Central memory CD8-positive, alpha-beta T cell (primary cell): ENCODE results near the gene ADIPOR2.
"Not testable (repeated sequence)": the region's sequence is repeated elsewhere in the genome, so short reads cannot be mapped to it uniquely, and the experiment has no call there.

ENCODE experiments used
- ATAC-seq: fragments of 150-1000 bp; cut with Tn5 transposase; replicated peaks from 2 replicates; pipeline ENCODE4 v1.10.0; 2022; ENCODE audit warnings: mild to moderate bottlenecking, moderate FRiP score, moderate number of reproducible peaks; ENCODE audit not compliant: poor library complexity, severe bottlenecking; ENCODE audit errors: extremely low read depth
- DNase-seq, 2 donors: peaks; one replicate each; pipeline ENCODE4 v3.0.0; 2021; ENCODE audit warnings: low spot score in 2 of 2
- H3K27ac Mint-ChIP-seq: one replicate; pipeline ENCODE4 v1.8.0; 2022; ENCODE audit warnings: low read depth, mild to moderate bottlenecking, moderate library complexity, mixed read lengths
- H3K27me3 Mint-ChIP-seq: one replicate; pipeline ENCODE4 v1.8.0; 2022; ENCODE audit warnings: mixed read lengths
- H3K36me3 Mint-ChIP-seq: one replicate; pipeline ENCODE4 v1.8.0; 2022; ENCODE audit warnings: mild to moderate bottlenecking, moderate library complexity, mixed read lengths; ENCODE audit not compliant: insufficient read depth
- H3K4me1 Mint-ChIP-seq: one replicate; pipeline ENCODE4 v1.8.0; 2022; ENCODE audit warnings: mixed read lengths
- H3K4me3 Mint-ChIP-seq: one replicate; pipeline ENCODE4 v1.8.0; 2022; ENCODE audit warnings: mild to moderate bottlenecking, moderate library complexity, mixed read lengths
- H3K9me3 Mint-ChIP-seq: one replicate; pipeline ENCODE4 v1.8.0; 2022; ENCODE audit warnings: mixed read lengths

The ADIPOR2 gene

DNA sequence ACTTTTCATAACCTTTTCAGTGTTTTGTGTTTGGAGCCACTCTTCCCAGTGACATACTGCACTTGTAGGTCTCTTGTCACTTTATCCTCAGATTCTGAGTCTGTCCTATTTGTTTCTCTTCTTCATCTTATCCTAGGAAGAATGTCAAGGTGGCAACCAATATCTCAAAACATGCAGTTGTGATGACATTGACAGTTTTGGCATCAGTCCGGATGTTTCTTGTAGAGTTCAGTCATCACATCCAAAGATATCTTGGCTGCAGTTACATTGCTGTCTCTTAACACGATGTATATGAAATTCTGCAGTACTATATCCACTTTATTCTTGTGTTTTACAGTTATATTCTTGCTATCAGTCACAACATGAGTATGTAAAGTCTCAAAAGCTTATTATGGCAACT, 6.4 kb downstream of the ADIPOR2 start:
- peaks cover 5% of the 10 kb centered on the region for H3K36me3 Mint-ChIP-seq
- peaks cover 52% of the 10 kb centered on the region for H3K4me1 Mint-ChIP-seq
- no peaks in the 10 kb centered on the region for H3K9me3 Mint-ChIP-seq
- DNase-seq (no peak), ATAC-seq (no peak)
- H3K27me3 Mint-ChIP-seq, result no peaks in the 10 kb centered on the region
- H3K4me3 Mint-ChIP-seq, result no peak overlapping the region
- H3K27ac Mint-ChIP-seq, result no peak overlapping the region

DNA sequence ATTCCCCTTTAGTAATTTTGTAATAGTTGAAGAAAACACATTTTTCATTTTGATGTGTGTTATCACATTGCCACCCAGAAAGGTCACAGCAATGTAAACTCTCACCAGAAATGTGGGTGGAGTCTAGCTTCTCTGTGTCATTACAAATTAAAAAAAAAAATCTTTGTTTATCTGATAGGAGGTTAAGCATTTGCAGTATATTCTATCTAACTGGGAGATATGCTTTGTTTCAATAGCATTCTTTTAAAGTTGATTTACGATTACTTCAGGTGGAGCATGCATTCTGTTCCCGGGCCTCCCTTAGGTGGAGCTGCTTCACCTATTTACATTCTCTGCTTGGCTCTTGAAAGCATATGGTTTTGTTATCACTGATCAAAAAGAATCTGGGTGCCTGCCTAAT, 7.8 kb downstream of the ADIPOR2 start:
- H3K4me3 Mint-ChIP-seq, result no peak overlapping the region
- H3K4me1 Mint-ChIP-seq, result peaks cover 61% of the 10 kb centered on the region
- peaks cover 3% of the 10 kb centered on the region for H3K36me3 Mint-ChIP-seq
- DNase-seq (no peak), ATAC-seq (no peak)
- no peak overlapping the region for H3K27ac Mint-ChIP-seq
- no peaks in the 10 kb centered on the region for H3K9me3 Mint-ChIP-seq
- H3K27me3 Mint-ChIP-seq, result no peaks in the 10 kb centered on the region

DNA sequence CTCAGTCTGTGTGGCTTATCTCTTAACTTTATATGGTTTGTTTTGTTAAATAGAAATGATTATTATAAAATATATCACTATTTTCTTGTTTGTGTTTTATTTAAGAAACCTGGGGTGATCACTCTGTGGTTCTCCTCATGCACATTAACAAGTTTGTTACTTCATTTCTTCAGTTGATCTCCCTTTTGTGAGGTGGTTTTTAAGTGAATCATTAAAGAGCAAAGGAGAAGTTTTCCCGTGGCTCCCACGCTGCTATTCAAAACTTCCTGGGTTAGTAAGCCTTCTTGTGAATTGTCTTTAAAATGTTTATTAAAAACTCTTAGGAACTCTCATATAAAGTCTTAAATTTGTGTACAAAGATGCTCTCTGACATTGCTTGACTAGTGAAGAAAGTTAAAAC, 11.8 kb downstream of the ADIPOR2 start:
- no peaks in the 10 kb centered on the region for H3K9me3 Mint-ChIP-seq
- H3K27ac Mint-ChIP-seq, result no peak overlapping the region

DNA sequence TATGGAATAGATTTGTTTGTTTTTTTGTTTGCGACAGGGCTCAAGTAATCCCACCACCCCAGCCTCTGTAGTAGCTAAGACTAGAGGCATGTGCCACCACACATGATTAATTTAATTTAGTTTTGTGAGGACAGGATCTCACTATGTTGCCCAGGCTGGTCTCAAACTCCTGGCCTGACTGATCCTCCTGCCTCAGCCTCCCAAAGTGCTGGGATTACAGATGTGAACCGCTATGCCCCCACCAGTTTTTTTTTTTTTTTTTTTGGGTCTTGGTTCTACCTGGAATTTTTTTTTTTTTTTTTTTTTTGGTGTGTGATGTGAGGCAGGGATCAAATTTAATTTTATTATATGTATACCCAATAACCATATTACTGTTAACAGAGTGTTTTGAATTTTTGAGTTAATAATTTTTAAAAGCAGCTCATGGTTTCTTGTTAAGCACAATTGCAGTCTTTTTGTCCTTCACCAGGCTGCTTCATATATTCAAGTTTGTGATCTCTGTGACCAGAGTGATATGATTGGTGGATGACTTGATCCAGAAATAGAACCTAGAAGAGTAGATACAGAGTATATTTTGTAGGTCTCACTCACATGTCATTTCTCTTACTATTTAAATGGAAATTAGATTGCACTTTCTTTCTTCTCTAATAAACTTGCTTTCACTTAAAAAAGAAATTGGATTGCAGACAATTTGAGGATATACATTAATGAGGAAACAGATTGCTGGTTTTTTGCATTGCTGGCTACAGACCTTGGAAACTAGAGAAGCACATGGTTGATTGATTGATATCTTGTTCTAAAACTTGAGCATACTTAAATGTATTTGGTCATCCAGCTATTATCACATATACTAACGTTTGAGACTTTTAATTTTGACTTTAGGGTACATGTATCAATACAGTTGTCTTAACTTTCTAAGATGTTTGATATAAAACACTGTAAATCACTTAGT, 13.2 kb downstream of the ADIPOR2 start:
- ATAC-seq, result no peak
- Mint-ChIP-seq H3K9me3 (no peaks in the 10 kb centered on the region), H3K36me3 (no peaks in the 10 kb centered on the region), H3K4me3 (no peak overlapping the region), H3K27me3 (no peaks in the 10 kb centered on the region), H3K4me1 (peaks cover 50% of the 10 kb centered on the region), H3K27ac (peak overlapping the region; percentile 22)
- DNase-seq, result no peak

More for the DNA sequence above, 11.8 kb downstream of the ADIPOR2 start:
- Mint-ChIP-seq H3K36me3 (no peaks in the 10 kb centered on the region), H3K27me3 (no peaks in the 10 kb centered on the region), H3K4me3 (no peak overlapping the region), H3K4me1 (peaks cover 57% of the 10 kb centered on the region)
- DNase-seq (no peak), ATAC-seq (no peak)

DNA sequence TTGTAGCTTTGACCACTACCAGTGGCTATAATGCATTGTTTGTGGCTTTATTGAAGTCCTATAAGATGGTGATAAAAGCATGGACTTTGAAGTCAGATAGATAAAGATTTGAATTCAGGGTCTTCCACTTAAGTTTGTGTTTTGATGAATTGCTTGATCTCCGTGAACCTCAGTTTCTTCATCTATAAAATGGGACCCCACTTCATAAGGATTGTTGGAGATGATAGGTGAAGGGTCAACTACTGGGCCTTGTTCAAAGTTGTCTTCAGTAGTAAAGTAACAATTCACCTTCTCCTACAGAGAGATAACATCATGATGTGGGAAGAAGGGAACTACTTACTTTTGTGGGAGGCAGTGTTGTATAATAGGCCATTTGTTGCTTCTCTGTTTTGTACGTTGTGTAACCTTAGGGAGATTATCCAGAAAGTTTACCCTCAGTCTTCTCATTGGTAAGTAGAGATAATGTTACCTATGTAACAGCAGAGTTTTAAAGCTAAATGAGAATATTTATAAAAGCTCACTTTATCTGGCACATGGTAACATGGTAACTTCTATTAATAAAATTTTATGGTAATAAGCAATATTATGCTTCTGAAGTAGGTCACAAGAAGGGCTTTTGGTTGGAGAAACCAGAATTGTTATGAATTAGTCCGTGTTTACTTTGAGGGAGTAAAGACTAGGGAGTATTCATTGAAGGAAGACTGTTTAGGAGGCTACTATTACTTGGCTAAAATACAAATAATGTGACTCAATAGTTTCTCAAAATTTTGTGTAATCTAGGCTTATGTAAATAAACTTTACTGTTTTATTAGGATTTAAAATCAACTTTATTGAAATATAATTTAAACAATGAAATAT, 15.1 kb downstream of the ADIPOR2 start:
- ATAC-seq (no peak), DNase-seq (no peak)
- Mint-ChIP-seq H3K36me3 (no peaks in the 10 kb centered on the region), H3K27me3 (no peaks in the 10 kb centered on the region), H3K27ac (no peak overlapping the region), H3K9me3 (no peaks in the 10 kb centered on the region), H3K4me3 (no peak overlapping the region), H3K4me1 (peaks cover 56% of the 10 kb centered on the region)

DNA sequence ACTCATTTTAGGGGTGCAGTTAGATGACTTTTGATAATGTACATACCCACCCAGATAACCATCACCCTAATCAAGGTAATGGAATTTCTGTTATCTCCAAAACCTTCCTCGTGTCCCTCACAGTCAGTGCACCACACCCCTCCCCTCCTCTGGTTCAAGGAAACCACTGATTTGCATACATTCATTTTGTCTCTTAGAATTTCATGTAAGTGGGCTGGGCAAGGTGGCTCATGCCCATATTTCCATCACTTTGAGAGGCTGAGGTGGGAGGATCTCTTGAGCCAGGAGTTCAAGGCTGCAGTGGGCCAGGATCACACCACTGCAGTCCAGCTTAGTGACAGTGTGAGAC, 15.7 kb downstream of the ADIPOR2 start:
- H3K9me3 Mint-ChIP-seq, result no peaks in the 10 kb centered on the region
- H3K27me3 Mint-ChIP-seq, result no peaks in the 10 kb centered on the region
- DNase-seq (no peak), ATAC-seq (no peak)
- no peaks in the 10 kb centered on the region for H3K36me3 Mint-ChIP-seq
- H3K4me3 Mint-ChIP-seq, result no peak overlapping the region
- H3K27ac Mint-ChIP-seq, result no peak overlapping the region
- peaks cover 62% of the 10 kb centered on the region for H3K4me1 Mint-ChIP-seq

DNA sequence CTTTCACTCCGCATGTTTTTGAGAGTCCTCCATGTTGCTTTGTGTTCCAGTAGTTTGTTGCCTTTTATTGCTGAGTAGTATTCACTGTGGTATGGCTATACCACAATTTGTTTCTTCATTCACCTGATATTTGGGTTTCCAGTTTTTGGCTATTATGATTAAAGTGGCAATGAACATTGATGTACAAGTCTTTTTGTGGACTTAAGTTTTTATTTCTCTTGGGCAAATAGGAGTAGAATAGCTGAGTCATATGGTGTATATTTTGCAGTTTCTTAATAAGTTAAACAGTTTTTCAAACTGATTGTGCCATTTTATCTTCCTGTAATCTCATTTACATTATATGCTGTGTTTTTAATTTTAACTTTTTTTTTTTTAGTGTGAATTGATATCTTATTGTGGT, 16.2 kb downstream of the ADIPOR2 start:
- H3K27me3 Mint-ChIP-seq, result no peaks in the 10 kb centered on the region
- H3K27ac Mint-ChIP-seq, result no peak overlapping the region
- H3K4me1 Mint-ChIP-seq, result peaks cover 65% of the 10 kb centered on the region

DNA sequence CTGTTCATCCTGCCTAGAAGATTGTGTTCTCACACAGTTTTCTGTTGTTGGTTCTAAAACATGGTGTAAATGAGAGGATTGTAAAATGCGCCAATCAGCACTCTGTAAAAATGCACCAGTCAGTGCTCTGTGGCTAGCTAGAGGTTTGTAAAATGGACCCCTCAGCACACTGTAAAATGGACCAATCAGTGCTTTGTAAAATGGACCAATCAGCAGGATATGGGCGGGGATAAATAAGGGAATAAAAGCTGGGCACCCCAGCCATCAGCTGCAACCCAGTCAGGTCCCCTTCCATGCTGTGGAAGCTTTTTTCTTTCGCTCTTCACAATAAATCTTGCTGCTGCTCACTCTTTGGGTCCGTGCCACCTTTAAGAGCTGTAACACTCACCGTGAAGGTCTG, 19.1 kb downstream of the ADIPOR2 start:
- not testable (repeated sequence) for H3K4me3 Mint-ChIP-seq, ATAC-seq, H3K36me3 Mint-ChIP-seq, H3K9me3 Mint-ChIP-seq, H3K27me3 Mint-ChIP-seq, DNase-seq, H3K27ac Mint-ChIP-seq
- peaks cover 45% of the 10 kb centered on the region for H3K4me1 Mint-ChIP-seq

More for the DNA sequence above, 16.2 kb downstream of the ADIPOR2 start:
- no peaks in the 10 kb centered on the region for H3K36me3 Mint-ChIP-seq
- DNase-seq (no peak), ATAC-seq (no peak)
- no peaks in the 10 kb centered on the region for H3K9me3 Mint-ChIP-seq
- H3K4me3 Mint-ChIP-seq, result no peak overlapping the region

DNA sequence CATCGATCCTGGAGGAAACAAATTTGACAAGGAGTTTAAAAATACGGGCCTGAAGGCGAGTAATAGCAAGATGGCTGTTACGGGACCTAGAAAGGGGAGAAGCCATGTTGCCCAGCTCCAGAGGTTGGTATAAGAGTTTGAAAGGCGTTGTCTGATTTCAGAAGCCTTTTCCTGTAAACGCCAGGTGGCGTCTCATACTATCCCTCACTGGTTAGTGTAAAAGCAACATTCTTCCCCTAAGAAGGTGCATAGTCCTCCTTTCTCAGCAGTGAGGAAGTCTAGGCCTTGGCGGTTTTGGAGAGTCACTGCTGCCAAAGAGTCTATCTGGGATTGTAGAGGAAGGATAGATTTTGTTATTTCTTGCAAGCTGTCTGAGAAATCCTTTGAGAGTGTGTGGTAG, 20.0 kb downstream of the ADIPOR2 start:
- not testable (repeated sequence) for H3K36me3 Mint-ChIP-seq, H3K4me3 Mint-ChIP-seq, H3K27me3 Mint-ChIP-seq, H3K9me3 Mint-ChIP-seq, ATAC-seq, DNase-seq, H3K27ac Mint-ChIP-seq
- H3K4me1 Mint-ChIP-seq, result peaks cover 49% of the 10 kb centered on the region

DNA sequence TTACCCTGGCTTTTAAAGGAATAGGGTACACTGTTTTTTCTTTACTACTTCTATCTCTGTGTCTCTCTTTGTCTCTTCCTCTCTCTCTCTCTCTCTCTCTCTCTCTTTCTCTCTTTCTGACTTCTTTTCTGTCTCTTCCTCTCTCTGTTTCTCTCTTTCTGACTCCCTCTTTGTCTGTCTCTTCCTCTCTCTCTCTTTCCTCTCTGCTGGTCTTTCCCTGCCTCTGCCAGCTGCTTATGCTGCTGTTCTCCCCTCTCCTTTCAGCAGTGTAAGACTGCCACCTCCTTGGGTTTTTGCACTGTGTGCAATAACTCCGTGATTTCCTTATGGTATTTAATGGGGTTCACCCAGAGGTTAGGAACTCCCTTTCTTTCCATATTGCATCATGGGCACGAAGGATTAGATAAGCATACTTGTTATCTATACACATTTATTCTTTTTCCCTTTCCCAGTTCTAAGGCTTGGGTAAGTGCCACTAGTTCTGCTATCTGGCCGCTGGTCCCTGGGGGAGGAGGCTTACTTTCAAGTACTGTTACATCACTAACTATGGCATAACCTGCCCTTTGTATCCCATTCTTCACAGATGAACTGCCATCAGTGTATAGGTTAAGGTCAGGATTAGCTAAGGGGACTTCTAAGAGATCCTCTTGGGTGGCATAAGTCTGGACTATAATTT, 20.8 kb downstream of the ADIPOR2 start:
- Mint-ChIP-seq H3K4me1 (peaks cover 51% of the 10 kb centered on the region), H3K27ac (peak overlapping the region; percentile 36)
- not testable (repeated sequence) for H3K9me3 Mint-ChIP-seq, ATAC-seq, H3K4me3 Mint-ChIP-seq, DNase-seq, H3K27me3 Mint-ChIP-seq, H3K36me3 Mint-ChIP-seq

DNA sequence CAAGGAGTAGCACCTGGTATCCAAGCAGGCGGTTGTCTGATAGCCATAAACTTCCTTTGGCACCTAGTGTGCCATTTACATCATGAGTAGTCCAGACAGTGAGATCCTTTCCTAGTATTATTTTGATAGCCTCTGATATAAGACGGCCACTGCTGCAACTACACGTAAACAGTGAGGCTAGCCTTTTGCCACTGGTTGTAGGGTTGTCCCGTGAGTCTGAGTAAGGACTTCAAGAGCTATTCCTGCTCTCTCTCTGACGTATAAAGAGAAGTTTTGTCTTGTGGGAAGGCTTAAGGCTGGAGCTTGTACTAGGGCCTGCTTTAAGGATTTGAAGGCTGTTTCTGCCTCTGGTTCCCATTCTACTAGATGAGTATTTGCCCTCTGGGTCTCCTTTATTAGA, 21.4 kb downstream of the ADIPOR2 start:
- H3K27me3 Mint-ChIP-seq, H3K36me3 Mint-ChIP-seq, H3K9me3 Mint-ChIP-seq, ATAC-seq, DNase-seq, H3K27ac Mint-ChIP-seq, H3K4me3 Mint-ChIP-seq: not testable (repeated sequence)
- peaks cover 51% of the 10 kb centered on the region for H3K4me1 Mint-ChIP-seq

DNA sequence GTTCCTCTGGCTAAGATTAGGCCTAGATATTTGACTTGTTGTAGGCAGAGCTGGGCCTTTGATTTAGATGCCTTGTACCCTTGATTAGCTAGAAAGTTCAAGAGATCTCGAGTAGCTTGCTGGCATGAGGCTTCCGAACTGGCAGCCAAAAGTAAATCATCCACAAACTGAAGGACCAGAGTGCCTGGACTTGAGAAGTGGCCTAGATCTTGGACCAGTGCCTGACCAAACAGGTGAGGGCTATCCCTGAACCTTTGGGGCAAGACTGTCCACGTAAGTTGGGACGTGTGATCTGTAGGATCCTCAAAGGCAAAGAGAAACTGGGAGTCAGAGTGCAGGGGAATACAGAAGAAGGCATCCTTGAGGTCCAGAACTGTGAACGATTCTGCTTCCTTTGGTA, 22.0 kb downstream of the ADIPOR2 start:
- not testable (repeated sequence) for ATAC-seq, H3K27me3 Mint-ChIP-seq, H3K4me3 Mint-ChIP-seq, DNase-seq, H3K27ac Mint-ChIP-seq, H3K36me3 Mint-ChIP-seq, H3K9me3 Mint-ChIP-seq
- peaks cover 52% of the 10 kb centered on the region for H3K4me1 Mint-ChIP-seq
